ENCODE results near the gene ITPR2.
"Not testable (repeated sequence)": the region's sequence is repeated elsewhere in the genome, so short reads cannot be mapped to it uniquely, and the experiment has no call there.

Gene ITPR2

DNA sequence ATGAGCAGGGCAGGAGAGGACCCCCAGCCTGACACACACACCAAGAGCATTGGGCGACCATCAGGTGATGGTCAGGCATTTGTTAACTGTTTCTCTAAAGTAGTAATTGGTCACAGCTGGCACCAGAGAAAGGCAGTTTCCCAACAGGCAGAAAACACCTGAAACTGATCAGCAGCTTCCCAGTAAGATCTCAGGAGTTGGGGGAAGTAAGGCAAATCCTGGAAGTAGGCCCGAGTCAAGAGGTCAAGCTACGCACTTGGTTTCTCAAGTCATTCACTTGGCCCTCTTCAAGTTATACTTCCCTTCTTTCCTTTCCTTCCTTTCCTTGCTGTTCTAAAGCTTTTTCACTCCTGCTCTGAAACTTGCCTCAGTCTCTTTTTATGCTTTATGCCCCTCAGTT is 501.9 kb downstream of the ITPR2 start:
- no peak for DNase-seq (ENCODE audit: extremely low read depth in 1 of 2, low read depth in 1 of 2)

DNA sequence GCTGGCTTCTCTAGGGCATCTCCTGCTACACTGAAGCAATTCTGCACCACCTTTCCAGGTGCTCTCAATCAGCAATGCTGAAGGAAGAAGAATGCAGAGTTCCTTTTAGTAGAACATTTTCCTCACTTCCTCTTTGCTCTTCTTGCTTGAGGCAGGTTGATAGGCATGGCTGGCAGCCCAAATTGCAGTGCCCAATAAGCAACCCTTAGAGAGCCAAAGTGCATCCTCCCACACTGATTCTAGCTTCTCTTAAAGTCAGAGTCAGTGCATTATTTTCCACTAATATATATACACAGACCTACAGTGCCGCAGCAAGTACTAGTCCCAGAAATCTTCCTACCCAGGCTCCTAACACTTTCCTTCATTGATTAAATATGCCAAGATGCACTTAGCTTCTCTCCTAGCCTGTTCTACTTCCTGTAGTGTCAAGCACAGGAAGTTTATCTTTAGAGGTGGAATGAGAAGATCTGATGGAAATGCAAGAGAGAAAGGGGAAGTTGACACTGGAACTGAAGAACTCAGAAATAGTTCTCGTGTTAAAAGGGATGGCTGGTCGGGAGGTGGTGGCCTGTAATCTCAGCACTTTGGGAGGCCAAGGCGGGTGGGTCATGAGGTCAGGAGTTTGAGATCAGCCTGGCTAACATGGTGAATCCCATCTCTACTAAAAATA is 504.9 kb downstream of the ITPR2 start:
- no peak for DNase-seq (ENCODE audit: extremely low read depth in 1 of 2, low read depth in 1 of 2)

- no peak for DNase-seq (ENCODE audit: extremely low read depth in 1 of 2, low read depth in 1 of 2)
Observed at GRCh38 chr12:26323673-26324072, 509.3 kb downstream of the ITPR2 start.

- DNase-seq (ENCODE audit: extremely low read depth in 1 of 2, low read depth in 1 of 2): no peak
Observed at GRCh38 chr12:26319511-26319910, 513.5 kb downstream of the ITPR2 start.

DNA sequence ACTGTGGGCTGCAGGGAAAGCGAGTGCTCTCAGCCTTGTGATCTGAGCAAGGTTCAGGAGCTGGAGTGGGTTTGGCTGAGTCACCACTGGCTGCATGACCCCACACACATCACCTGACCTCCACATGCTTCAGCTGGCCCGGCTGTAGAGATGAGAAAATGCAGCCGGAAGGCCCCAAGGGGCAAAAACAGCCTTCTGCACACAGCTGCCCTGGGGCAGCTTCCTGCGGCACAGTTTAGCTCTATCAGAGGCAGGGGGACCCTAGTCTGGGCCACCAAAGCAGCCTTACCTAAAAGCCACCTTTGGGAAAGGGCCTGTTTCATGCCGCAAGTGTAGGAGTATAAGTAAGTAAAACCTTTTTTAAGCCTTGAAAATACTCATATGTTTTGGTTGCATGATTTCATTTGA is 514.3 kb downstream of the ITPR2 start:
- no peak for DNase-seq (ENCODE audit: extremely low read depth in 1 of 2, low read depth in 1 of 2)

DNA sequence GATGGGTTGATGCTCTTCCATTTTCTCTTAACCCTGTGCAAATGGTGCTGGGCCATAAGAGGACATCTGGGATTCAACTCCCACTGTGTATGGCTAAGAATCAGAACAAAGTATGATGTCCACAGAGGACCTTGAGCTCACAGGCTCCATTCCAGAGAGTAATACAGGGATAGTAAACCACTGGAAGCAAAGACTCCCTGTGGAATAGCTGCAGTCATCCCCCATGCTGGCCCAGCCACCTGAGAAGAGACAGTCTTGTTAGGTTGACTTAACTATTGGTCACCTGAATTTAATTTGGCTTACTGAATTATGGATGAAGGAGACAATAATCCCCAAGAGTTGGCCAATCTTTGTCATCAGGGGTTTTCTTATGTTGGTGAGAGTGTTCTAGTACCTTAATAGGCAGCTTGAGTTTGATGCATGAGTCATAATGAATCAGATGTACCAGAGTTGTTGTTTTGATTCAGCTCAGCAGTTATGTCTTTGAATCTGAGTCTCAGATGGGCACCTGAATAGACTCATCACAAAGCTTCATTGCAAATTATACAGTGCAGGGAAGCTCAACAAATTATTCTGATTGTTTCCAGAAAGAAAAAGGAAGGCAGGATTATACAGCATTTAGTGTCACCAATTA is 514.9 kb downstream of the ITPR2 start:
- no peak for DNase-seq (ENCODE audit: extremely low read depth in 1 of 2, low read depth in 1 of 2)

DNA sequence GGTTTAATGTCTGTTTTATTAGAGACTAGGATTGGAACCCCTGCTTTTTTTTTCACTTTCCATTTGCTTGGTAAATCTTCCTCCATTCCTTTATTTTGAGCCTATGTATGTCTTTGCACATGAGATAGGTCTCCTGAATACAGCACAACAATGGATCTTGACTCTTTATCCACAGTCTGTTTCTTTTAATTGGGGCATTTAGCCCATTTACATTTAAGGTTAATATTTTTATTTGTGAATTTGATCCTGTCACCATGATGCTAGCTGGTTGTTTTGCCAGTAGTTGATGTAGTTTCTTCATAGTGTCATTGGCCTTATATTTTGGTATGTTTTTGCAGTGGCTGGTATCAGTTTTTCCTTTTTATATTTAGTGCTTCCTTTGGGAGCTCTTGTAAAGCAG is 518.9 kb downstream of the ITPR2 start:
- DNase-seq (ENCODE audit: extremely low read depth in 1 of 2, low read depth in 1 of 2): not testable (repeated sequence)

DNA sequence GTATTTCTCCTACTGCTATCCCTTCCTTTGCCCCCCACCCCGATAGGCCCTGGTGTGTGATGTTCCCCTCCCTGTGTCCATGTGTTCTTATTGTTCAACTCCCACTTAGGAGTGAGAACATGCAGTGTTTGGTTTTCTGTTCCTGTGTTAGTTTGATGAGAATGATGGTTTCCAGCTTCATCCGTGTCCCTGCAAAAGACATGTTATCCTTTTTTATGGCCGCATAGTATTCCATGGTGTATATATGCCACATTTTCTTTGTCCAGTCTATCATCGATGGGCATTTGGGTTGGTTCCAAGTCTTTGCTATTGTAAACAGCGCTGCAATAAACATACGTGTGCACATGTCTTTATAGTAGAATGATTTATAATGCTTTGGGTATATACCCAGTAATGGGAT is 522.5 kb downstream of the ITPR2 start:
- not testable (repeated sequence) for DNase-seq (ENCODE audit: extremely low read depth in 1 of 2, low read depth in 1 of 2)

- no peak for DNase-seq (ENCODE audit: extremely low read depth in 1 of 2, low read depth in 1 of 2)
Observed at GRCh38 chr12:26309634-26310033, 523.4 kb downstream of the ITPR2 start.

DNA sequence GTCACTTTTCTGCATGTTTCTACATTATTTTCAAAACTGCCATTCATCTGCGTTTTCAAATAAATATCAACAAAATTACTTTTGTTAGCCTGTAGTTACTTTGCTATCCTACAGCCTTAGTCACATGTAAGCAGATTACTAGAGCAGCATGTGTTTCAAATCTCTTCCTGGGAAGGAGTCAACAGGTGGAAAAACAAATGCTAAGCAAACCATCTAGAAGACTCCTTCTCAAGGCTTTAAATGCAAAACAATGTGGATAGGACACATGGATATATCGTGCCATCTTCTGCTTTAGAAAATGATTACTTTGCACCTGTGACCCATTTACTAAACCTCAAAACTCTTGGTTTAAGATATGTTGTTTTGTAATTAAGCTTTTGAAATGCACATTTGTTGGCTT is 528.7 kb downstream of the ITPR2 start:
- no peak for DNase-seq (ENCODE audit: extremely low read depth in 1 of 2, low read depth in 1 of 2)

- DNase-seq (ENCODE audit: extremely low read depth in 1 of 2, low read depth in 1 of 2): no peak
Observed at GRCh38 chr12:26303418-26303817, 529.6 kb downstream of the ITPR2 start.

- DNase-seq (ENCODE audit: extremely low read depth in 1 of 2, low read depth in 1 of 2): no peak
Observed at GRCh38 chr12:26302776-26303175, 530.2 kb downstream of the ITPR2 start.

- DNase-seq (ENCODE audit: extremely low read depth in 1 of 2, low read depth in 1 of 2): no peak
Observed at GRCh38 chr12:26299751-26300150, 533.2 kb downstream of the ITPR2 start.

- no peak for DNase-seq (ENCODE audit: extremely low read depth in 1 of 2, low read depth in 1 of 2)
Observed at GRCh38 chr12:26298785-26299621, 534.0 kb downstream of the ITPR2 start.

GRCh38 chr12:26297396-26298070 is 535.5 kb downstream of the ITPR2 start:
- no peak for DNase-seq (ENCODE audit: extremely low read depth in 1 of 2, low read depth in 1 of 2)

DNA sequence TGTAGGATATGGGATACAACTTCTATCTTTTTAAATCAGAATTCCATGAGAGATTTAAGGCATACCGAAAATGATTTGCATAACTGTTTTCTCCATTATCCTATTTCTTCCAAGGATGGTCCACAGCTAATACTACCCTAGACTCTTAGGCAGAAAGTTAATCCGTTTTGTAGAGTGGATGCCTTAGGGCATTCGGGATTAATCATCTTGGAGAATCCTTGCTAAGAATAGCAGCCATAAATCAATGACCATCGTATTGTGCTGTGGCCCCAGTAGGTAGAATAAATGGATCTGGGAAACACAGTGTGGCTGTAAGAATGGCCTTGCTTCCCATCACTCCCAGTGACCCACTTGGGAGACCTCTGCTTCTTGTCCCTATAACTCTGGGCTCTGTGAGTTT is 538.0 kb downstream of the ITPR2 start:
- no peak for DNase-seq (ENCODE audit: extremely low read depth in 1 of 2, low read depth in 1 of 2)

DNA sequence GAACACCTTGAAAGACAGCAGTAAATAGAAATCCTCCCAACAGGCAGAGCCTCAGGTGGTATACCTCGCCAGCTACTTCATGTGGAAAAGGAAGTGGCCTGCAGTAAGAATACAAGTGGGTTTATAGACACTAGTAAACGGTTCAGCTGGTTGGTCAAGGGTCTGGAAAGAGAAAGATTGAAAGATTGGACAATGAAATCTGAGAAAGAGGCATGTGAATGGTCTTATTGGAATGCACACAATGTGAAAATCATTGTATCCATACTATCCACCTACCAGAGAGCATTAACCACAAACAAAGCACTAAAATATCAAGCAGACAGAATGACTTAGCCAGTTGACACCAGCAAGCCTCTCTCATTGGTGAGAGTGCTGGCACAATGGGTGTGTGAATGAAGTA is 539.4 kb downstream of the ITPR2 start:
- no peak for DNase-seq (ENCODE audit: extremely low read depth in 1 of 2, low read depth in 1 of 2)

DNA sequence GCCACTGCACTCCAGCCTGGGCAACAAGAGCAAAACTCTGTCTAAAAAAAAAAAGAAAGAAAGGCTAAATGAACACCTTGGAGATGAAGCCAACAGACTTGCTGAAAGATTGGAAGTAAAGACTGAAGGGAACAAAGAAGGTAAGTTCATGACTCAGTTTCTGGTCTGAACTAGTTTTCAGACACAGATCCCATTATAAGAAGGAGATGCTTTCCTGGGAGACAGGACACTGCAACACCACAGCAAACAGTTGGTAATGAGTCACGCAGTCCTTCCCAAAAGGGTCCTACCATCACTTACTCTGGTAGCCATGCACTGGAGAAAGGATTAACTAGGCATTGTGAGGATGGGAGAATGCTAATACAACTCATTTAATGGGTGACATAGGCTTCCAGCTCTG is 540.4 kb downstream of the ITPR2 start:
- DNase-seq (ENCODE audit: extremely low read depth in 1 of 2, low read depth in 1 of 2): no peak

GRCh38 chr12:26290565-26290964 is 542.4 kb downstream of the ITPR2 start:
- DNase-seq (ENCODE audit: extremely low read depth in 1 of 2, low read depth in 1 of 2): no peak

DNA sequence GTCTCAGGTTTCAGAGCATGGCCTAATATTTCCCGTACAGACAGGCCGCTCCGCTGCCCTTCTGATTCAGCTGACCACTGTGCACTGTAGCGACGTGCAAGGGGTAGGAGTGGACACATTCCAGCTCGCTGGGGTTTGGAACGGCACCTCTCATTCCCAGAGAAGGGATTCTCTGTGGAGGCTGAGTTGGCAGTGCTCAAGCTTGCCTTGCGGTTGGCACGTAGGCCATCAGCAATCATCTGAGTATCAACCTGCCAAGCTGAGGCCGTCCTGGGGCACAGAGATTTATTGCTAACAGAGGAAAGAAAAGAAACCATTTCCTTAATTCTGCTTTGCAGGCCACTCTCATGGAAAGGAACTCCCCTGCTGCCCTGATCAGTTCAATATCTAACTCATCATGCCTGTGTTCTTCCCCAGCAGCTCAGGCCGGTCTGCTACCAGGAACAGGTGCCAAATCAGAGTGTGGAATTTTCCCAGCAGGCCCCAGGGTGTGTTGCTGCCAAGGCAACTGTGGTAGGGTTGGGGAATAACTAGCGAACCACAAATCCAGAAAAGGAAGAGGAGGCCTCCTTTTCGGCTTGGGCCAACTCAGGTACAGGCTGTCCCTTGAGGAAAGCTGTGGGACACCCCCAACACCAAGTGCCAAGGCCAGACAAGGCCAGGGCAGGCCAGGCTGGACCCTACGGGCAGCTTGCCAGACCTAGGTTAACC is 545.2 kb downstream of the ITPR2 start:
- no peak for DNase-seq (ENCODE audit: extremely low read depth in 1 of 2, low read depth in 1 of 2)

Data from stimulated activated CD8-positive, alpha-beta memory T cell treated with anti-CD3 and anti-CD28 coated beads, Interleukin-7, amount 100 ng/mL, for 48 hours (primary cell).